OCI-LY3 (cell line): Measurements from ENCODE around the gene GSG1L.

Source experiments
- H2AFZ ChIP-seq: fragments of 200-600, 300-600 bp; shearing (Covaris generic); 2 replicates; pipeline ENCODE4 v1.6.0; 2014; ENCODE audit warnings: antibody characterized with exemption, low read depth, low read length
- H3K27ac ChIP-seq: fragments of 200-600, 300-600 bp; sonication (generic); 2 replicates; pipeline ENCODE4 v1.5.1; 2014; ENCODE audit warnings: mild to moderate bottlenecking, low read length, moderate library complexity, mixed read lengths
- H3K27me3 ChIP-seq: fragments of 200-600, 300-600 bp; sonication (generic); 2 replicates; pipeline ENCODE4 v1.6.1; 2014; ENCODE audit warnings: low read depth, low read length, mixed read lengths
- H3K36me3 ChIP-seq: fragments of 200-600, 300-600 bp; sonication (generic); replicated peaks from 2 replicates; pipeline ENCODE3; 2014; ENCODE audit warnings: low read depth, low read length, mixed read lengths
- H3K4me1 ChIP-seq: fragments of 300-600, 200-600 bp; sonication (generic); 2 replicates; pipeline ENCODE4 v1.6.1; 2014; ENCODE audit warnings: low read length, mixed read lengths
- H3K4me2 ChIP-seq: fragments of 200-600, 300-600 bp; sonication (generic); 2 replicates; pipeline ENCODE4 v1.6.1; 2014; ENCODE audit warnings: low read length, mixed read lengths
- H3K4me3 ChIP-seq: fragments of 300-600, 200-600 bp; sonication (generic); 2 replicates; pipeline ENCODE4 v1.5.1; 2014; ENCODE audit warnings: antibody characterized with exemption, mild to moderate bottlenecking, low read length, moderate library complexity
- H3K79me2 ChIP-seq: fragments of 300-600, 200-600 bp; shearing (Covaris generic); 2 replicates; pipeline ENCODE4 v1.6.1; 2014; ENCODE audit warnings: mild to moderate bottlenecking, low read length, mixed read lengths
- H3K9ac ChIP-seq: fragments of 300-600, 200-600 bp; shearing (Covaris generic); 2 replicates; pipeline ENCODE4 v1.6.0; 2014; ENCODE audit warnings: mild to moderate bottlenecking, low read length, moderate library complexity
- H3K9me3 ChIP-seq: fragments of 200-600, 300-600 bp; shearing (Covaris generic); 2 replicates; pipeline ENCODE4 v1.6.1; 2014; ENCODE audit warnings: low read length, mixed read lengths; ENCODE audit not compliant: insufficient read depth
- H4K20me1 ChIP-seq: fragments of 200-600, 300-600 bp; sonication (generic); 2 replicates; pipeline ENCODE4 v1.6.1; 2016; ENCODE audit warnings: low read length, mixed read lengths; ENCODE audit not compliant: insufficient read depth
- CTCF ChIP-seq: fragments of 200-600, 300-600 bp; sonication (generic); IDR thresholded peaks from 2 replicates; pipeline ENCODE4 v1.5.1; 2014; ENCODE audit warnings: antibody characterized with exemption, low read length, low read depth
- EZH2phosphoT487 ChIP-seq: fragments of 200-600 bp; shearing (Covaris generic); IDR thresholded peaks from 2 replicates; pipeline ENCODE4 v1.6.1; 2018; ENCODE audit warnings: antibody characterized with exemption, mixed run types, low read depth

The GSG1L gene

GRCh38 chr16:27963471-27963965 lies 100.0 kb downstream of the GSG1L start:
- Histone ChIP-seq H3K9ac (no peak overlapping the region), H3K9me3 (no peaks in the 10 kb centered on the region), H3K27ac (no peak overlapping the region), H2AFZ (no peak overlapping the region), H3K79me2 (no peaks in the 10 kb centered on the region), H3K36me3 (no peaks in the 10 kb centered on the region), H3K4me1 (no peaks in the 10 kb centered on the region), H4K20me1 (no peaks in the 10 kb centered on the region), H3K27me3 (no peaks in the 10 kb centered on the region), H3K4me3 (no peak overlapping the region), H3K4me2 (no peak overlapping the region)
- TF ChIP-seq EZH2phosphoT487 (no peak), CTCF (no peak)

GRCh38 chr16:27962197-27962596 lies 101.3 kb downstream of the GSG1L start:
- Histone ChIP-seq H3K9ac (no peak overlapping the region), H3K36me3 (no peaks in the 10 kb centered on the region), H3K27ac (no peak overlapping the region), H3K27me3 (no peaks in the 10 kb centered on the region), H3K4me1 (no peaks in the 10 kb centered on the region), H3K4me2 (no peak overlapping the region), H4K20me1 (no peaks in the 10 kb centered on the region), H2AFZ (no peak overlapping the region), H3K4me3 (no peak overlapping the region), H3K9me3 (no peaks in the 10 kb centered on the region), H3K79me2 (no peaks in the 10 kb centered on the region)
- TF ChIP-seq CTCF, result no peak
- TF ChIP-seq EZH2phosphoT487, result no peak

GRCh38 chr16:27961296-27961620 lies 102.3 kb downstream of the GSG1L start:
- no peaks in the 10 kb centered on the region for H3K36me3 ChIP-seq
- H3K9me3 ChIP-seq, result no peaks in the 10 kb centered on the region
- no peaks in the 10 kb centered on the region for H4K20me1 ChIP-seq
- H3K27me3 ChIP-seq, result no peaks in the 10 kb centered on the region
- H3K9ac ChIP-seq, result no peak overlapping the region
- H3K27ac ChIP-seq, result no peak overlapping the region
- H3K4me2 ChIP-seq, result no peak overlapping the region
- H2AFZ ChIP-seq, result no peak overlapping the region
- H3K4me1 ChIP-seq, result no peaks in the 10 kb centered on the region
- H3K79me2 ChIP-seq, result no peaks in the 10 kb centered on the region
- no peak overlapping the region for H3K4me3 ChIP-seq
- no peak for TF ChIP-seq CTCF
- no peak for TF ChIP-seq EZH2phosphoT487

- Histone ChIP-seq H3K4me2 (no peak overlapping the region), H3K4me1 (no peaks in the 10 kb centered on the region), H3K36me3 (no peaks in the 10 kb centered on the region), H3K9ac (no peak overlapping the region), H3K79me2 (no peaks in the 10 kb centered on the region), H4K20me1 (no peaks in the 10 kb centered on the region), H3K27me3 (no peaks in the 10 kb centered on the region), H3K9me3 (no peaks in the 10 kb centered on the region), H2AFZ (no peak overlapping the region), H3K27ac (no peak overlapping the region), H3K4me3 (no peak overlapping the region)
- TF ChIP-seq CTCF (no peak), EZH2phosphoT487 (no peak)
These were observed 102.8 kb downstream of the GSG1L start for GRCh38 chr16:27960619-27961295.
